H1 (cell line): ENCODE data around the gene CDK4. TPM values are rescaled to one million over a fixed set of nuclear protein-coding genes. Genes with fewer than 3 reads are reported as not detected.

Source experiments
- ATF3 ChIP-seq: IDR thresholded peaks from 2 replicates; pipeline ENCODE4 v1.6.1; 2011; ENCODE audit warnings: low read depth, mild to moderate bottlenecking, low read length; ENCODE audit not compliant: insufficient read depth
- CHD1 ChIP-seq: IDR thresholded peaks from 2 replicates; pipeline ENCODE4 v1.6.1; 2012; ENCODE audit warnings: low read depth, low read length, improper control_type of control experiment
- CHD2 ChIP-seq: IDR thresholded peaks from 2 replicates; pipeline ENCODE4 v1.6.1; 2012; ENCODE audit warnings: low read length, improper control_type of control experiment
- CREB1 ChIP-seq: IDR thresholded peaks from 2 replicates; pipeline ENCODE4 v1.6.1; 2012; ENCODE audit warnings: inconsistent platforms
- E2F6 ChIP-seq: IDR thresholded peaks from 2 replicates; pipeline ENCODE4 v1.6.1; 2012; ENCODE audit warnings: inconsistent platforms
- EGR1 ChIP-seq: IDR thresholded peaks from 2 replicates; pipeline ENCODE4 v1.6.1; 2011; ENCODE audit warnings: low read depth, low read length, borderline replicate concordance
- EZH2 ChIP-seq: fragments of 200-600 bp; sonication (generic); IDR thresholded peaks from 2 replicates; pipeline ENCODE4 v1.7.1; 2012; ENCODE audit warnings: low read depth, mild to moderate bottlenecking, moderate library complexity, low read length, inconsistent platforms; ENCODE audit not compliant: severe bottlenecking
- GTF2F1 ChIP-seq: IDR thresholded peaks from 2 replicates; pipeline ENCODE4 v1.6.1; 2012; ENCODE audit warnings: low read depth, low read length, improper control_type of control experiment, borderline replicate concordance
- HDAC2 ChIP-seq, 2 experiments: fragments of 300-600 bp in 1 of 2; sonication (generic) in 1 of 2; IDR thresholded peaks; 2 replicates each; pipeline ENCODE4 v1.6.1; 2011 to 2012; ENCODE audit warnings: low read depth in 2 of 2, low read length in 2 of 2, mild to moderate bottlenecking in 2 of 2, moderate library complexity in 2 of 2, borderline replicate concordance in 1 of 2, inconsistent platforms in 1 of 2
- HDAC6 ChIP-seq: IDR thresholded peaks from one replicate; pipeline ENCODE4 v1.7.1; 2012; ENCODE audit warnings: low read depth, mild to moderate bottlenecking, inconsistent platforms, low read length, moderate library complexity
- JUND ChIP-seq: IDR thresholded peaks from 2 replicates; pipeline ENCODE4 v1.6.1; 2011; ENCODE audit warnings: mild to moderate bottlenecking, improper control_type of control experiment, low read length
- KDM5A ChIP-seq: fragments of 200-600 bp; IDR thresholded peaks from 2 replicates; pipeline ENCODE4 v1.7.1; 2012; ENCODE audit warnings: mild to moderate bottlenecking, low read length, inconsistent platforms, mixed read lengths
- MAX ChIP-seq: IDR thresholded peaks from 2 replicates; pipeline ENCODE4 v1.6.1; 2012; ENCODE audit warnings: inconsistent platforms
- NRF1 ChIP-seq: IDR thresholded peaks from 2 replicates; pipeline ENCODE4 v1.6.1; 2011; ENCODE audit warnings: mild to moderate bottlenecking, low read depth, low read length, improper control_type of control experiment
- PHF8 ChIP-seq: fragments of 200-600 bp; sonication (generic); conservative IDR thresholded peaks from 2 replicates; pipeline ENCODE4 v1.7.1; 2012; ENCODE audit warnings: low read depth, mild to moderate bottlenecking, inconsistent platforms, low read length, moderate library complexity
- POLR2A ChIP-seq, 2 experiments: IDR thresholded peaks; 1 replicate in 1 of 2; 2 replicates in 1 of 2; pipeline ENCODE4 v1.6.1; 2011; ENCODE audit warnings: low read depth in 2 of 2, low read length in 2 of 2, mild to moderate bottlenecking in 2 of 2; ENCODE audit errors: control extremely low read depth in 1 of 2
- RAD21 ChIP-seq, 2 experiments: IDR thresholded peaks in 1 of 2; conservative IDR thresholded peaks in 1 of 2; 2 replicates each; pipeline ENCODE4 v1.6.1; 2011; ENCODE audit warnings: low read depth in 2 of 2, low read length in 2 of 2, improper control_type of control experiment in 1 of 2, inconsistent platforms in 1 of 2, mild to moderate bottlenecking in 1 of 2, moderate library complexity in 1 of 2
- SP1 ChIP-seq: IDR thresholded peaks from 2 replicates; pipeline ENCODE4 v1.6.1; 2011; ENCODE audit warnings: low read depth, low read length
- SP2 ChIP-seq: IDR thresholded peaks from 2 replicates; pipeline ENCODE4 v1.6.1; 2012; ENCODE audit warnings: mild to moderate bottlenecking, low read length, inconsistent platforms
- TAF1 ChIP-seq: IDR thresholded peaks from 2 replicates; pipeline ENCODE4 v1.6.1; 2011; ENCODE audit warnings: mild to moderate bottlenecking, low read depth, low read length
- TAF7 ChIP-seq: optimal IDR thresholded peaks from 2 replicates; pipeline ENCODE3; 2011; ENCODE audit warnings: low read depth, mild to moderate bottlenecking, inconsistent platforms, low read length, moderate library complexity, borderline replicate concordance
- ZNF274 ChIP-seq: IDR thresholded peaks from 2 replicates; pipeline ENCODE4 v1.7.0; 2012; ENCODE audit warnings: low read length, borderline replicate concordance; ENCODE audit errors: extremely low read depth
- polyA plus RNA-seq, 7 experiments: library from polyadenylated mRNA; depleted of rRNA in 3 of 7; stranded (reverse) in 5 of 7; unstranded in 2 of 7; fragments of >200 nt in 5 of 7; fragments of 200-250 nt in 2 of 7; gene quantifications; 1 replicate in 5 of 7; 2 replicates in 1 of 7; 4 replicates in 1 of 7; pipeline versions ENCODE4 v1.2.1 to v1.2.3, GENCODE V29; 2011 to 2013; ENCODE audit warnings: missing spikeins in 2 of 7, mixed read lengths in 2 of 7
- total RNA-seq: library from RNA; stranded (reverse); fragmentation: NEBNext Ultra II Directional; extraction: Animal tissue kit (Norgen Biotek cat#: 25700); gene quantifications from 2 replicates; pipeline ENCODE4 v1.2.1, GENCODE V29; 2021

The CDK4 gene
- total and polyA plus RNA-seq, 2 of the 8 experiments (the other 6 are each of a cell fraction or from before 2014, with no cell fraction given): 174 to 368 TPM

- peak; percentile 78 for TF ChIP-seq PHF8
- peak; percentile 86 for TF ChIP-seq TAF1
- peak; percentile 99 for TF ChIP-seq MAX
- no peak for TF ChIP-seq ZNF274
- peak; percentile 64; the same call in 1 of the 2 replicates for TF ChIP-seq EGR1
- TF ChIP-seq EZH2: no peak
- peak; percentile 80 for TF ChIP-seq CREB1
- TF ChIP-seq E2F6: peak; percentile 94
- peak; percentile 66; the same call in 1 of the 2 replicates for TF ChIP-seq GTF2F1
- TF ChIP-seq RAD21 (IDR thresholded peaks at IDR 0.05 in 1 of 2, conservative IDR thresholded peaks at IDR 0.05 in 1 of 2; ENCODE audit: low read depth in 2 of 2, low read length in 2 of 2): no peak
- TF ChIP-seq SP1: peak; percentile 75; the same call in 1 of the 2 replicates
- peak; percentile 68 for TF ChIP-seq TAF7
- TF ChIP-seq HDAC2 (IDR thresholded peaks at IDR 0.05; ENCODE audit: borderline replicate concordance in 1 of 2, low read depth in 2 of 2, low read length in 2 of 2): peak in 1 of 2 experiments; percentile 70; a peak in 1 of 4 replicates
- 0 out of 2 replicates have a peak, but pooled peaks have one; percentile 54 for TF ChIP-seq CHD1
- peak; percentile 79 for TF ChIP-seq POLR2A (IDR thresholded peaks at IDR 0.05; ENCODE audit: control extremely low read depth in 1 of 2, low read depth in 2 of 2, low read length in 2 of 2)
- peak; percentile 29; the same call in 1 of the 2 replicates for TF ChIP-seq NRF1
- TF ChIP-seq ATF3: peak; percentile 99
- peak; percentile 37; the same call in 1 of the 2 replicates for TF ChIP-seq SP2
- TF ChIP-seq KDM5A: no peak
- TF ChIP-seq CHD2: peak; percentile 43; the same call in 1 of the 2 replicates
- no peak for TF ChIP-seq HDAC6
- 0 out of 2 replicates have a peak, but pooled peaks have one; percentile 32 for TF ChIP-seq JUND
Measured at GRCh38 chr12:57751788-57752667, at the start of gene CDK4 (continued).
